Islet precursor cell (in vitro differentiated cells): ENCODE results near the gene LLCFC1.

Source experiments
- DNase-seq: peaks from one replicate; pipeline ENCODE4 v3.0.0-alpha.2; 2018

The LLCFC1 gene

DNA sequence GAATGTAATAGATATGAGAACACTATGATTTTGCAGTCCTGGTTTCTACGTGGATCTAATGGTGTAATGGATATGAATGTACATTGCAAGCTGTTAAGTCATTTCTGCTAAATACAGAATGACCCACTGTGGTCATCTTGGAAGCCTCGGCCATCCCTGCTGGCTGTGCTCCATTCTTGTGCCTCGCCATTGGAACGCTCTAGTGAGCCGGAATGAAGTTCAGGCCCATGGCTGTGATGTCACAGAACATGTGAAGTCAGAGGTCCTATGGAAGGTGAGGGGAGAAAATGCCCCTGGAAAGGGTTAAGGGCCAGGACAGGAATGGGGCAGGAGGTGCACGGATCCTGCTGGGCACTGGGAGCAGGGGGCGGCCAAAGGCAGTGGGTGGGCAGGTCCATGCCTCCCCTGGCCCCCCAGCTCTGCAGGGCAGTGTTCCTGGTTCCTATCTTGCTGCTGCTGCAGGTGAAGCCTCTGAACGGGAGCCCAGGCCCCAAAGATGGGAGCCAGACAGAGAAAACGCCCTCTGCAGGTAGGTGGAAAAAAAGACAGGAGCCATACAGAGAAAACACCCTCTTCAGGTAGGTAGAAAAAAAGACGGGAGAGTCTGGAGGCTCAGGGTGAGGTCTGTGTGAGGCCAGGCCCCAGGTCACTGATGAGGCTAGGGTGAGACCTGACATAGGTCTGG is at the start of gene LLCFC1:
LLCFC1 (plus strand) TSS at position 259 of the 685 bp plus-strand sequence; CDS start at position 397, 138 bp downstream.
- peak; percentile 76 for DNase-seq

DNA sequence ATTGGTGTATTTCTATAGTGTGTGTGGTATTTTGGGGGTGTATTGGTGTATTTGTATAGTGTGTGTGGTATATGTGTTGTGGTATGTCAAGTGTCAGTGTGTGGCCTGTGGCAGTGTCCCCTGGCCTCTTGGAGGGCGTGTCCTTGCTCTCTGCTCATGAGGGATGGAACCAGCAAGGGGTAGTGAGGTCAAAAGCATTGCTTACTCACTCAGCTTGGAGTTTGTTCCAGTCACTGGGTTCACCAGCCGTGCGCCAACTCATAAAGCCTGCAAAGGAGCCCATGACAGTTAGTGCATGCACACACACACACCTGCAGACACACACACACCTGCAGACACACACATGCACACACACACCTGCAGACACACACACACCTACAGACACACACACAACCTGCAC is 49.5 kb upstream of the LLCFC1 start:
- peak; percentile 35 for DNase-seq

DNA sequence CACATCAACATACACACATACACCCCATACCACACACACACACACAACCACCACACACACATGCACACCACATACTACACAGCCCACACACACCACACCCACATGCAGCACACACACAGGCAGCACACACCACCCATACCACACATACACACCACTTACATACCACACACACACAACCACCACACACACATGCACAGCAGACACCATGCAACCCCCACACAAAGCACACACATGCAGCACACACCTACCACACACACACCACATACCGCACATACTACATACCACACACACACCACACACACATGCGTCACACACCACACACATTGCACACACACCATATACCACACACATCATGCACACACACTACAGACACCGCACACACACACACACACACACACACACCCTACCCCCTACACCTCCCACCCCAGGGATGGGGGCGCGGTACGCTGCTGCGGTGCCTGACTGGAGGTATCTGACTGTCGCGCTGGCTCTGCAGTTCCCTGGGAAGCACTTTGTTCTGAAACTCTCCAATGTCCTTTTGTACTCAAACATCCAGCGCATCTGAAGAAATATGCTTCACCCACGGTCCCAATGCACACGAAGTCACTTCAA is 48.3 kb upstream of the LLCFC1 start:
- DNase-seq, result peak; percentile 39

DNA sequence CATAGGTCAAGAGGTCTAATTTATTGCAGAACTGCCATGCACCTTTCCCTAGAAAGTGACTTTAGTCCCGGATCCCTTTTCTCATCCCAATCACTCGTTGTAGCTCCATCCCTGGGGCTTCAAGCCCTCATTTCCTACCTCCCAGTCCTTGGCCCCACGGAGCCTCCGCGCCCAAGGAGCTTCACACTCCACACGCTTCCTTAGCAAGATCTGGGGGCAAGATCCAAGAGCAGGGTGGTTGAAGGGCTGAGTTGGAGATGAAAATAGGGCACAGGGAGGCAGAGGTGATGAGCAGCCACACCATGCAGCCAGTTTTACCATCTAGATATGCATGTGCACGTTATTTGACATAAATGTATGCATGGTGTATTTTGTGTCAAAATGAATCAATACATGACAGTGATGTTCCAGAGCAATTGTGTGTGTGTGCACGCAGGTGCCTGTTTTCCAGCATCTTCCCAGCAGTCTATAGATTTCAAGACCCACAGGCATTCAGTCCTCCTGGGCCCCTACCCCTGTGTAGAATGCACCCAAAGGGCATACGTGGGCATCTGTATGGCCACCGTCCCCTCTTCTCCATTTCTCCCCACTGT is 47.7 kb upstream of the LLCFC1 start:
- peak; percentile 37 for DNase-seq

DNA sequence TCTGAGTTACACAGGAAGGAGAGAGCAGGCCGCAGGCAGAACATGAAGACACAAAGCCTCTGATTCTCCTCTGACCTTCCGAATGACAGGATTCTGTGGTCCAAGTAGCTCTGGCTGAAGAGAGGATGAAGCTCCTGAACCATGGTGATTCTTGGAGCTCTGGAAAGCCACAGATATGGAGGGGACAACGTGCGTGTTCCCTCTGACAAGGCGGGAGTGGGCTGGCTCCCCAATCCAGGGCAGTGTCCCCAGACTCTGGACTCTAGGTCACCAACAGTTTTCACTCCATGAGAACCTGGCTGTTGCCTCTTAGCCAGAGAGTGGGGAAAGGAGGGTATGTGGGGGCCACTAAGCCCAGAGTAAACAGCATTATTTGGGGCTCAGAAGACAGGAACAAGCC is 46.3 kb upstream of the LLCFC1 start:
- no peak for DNase-seq

DNA sequence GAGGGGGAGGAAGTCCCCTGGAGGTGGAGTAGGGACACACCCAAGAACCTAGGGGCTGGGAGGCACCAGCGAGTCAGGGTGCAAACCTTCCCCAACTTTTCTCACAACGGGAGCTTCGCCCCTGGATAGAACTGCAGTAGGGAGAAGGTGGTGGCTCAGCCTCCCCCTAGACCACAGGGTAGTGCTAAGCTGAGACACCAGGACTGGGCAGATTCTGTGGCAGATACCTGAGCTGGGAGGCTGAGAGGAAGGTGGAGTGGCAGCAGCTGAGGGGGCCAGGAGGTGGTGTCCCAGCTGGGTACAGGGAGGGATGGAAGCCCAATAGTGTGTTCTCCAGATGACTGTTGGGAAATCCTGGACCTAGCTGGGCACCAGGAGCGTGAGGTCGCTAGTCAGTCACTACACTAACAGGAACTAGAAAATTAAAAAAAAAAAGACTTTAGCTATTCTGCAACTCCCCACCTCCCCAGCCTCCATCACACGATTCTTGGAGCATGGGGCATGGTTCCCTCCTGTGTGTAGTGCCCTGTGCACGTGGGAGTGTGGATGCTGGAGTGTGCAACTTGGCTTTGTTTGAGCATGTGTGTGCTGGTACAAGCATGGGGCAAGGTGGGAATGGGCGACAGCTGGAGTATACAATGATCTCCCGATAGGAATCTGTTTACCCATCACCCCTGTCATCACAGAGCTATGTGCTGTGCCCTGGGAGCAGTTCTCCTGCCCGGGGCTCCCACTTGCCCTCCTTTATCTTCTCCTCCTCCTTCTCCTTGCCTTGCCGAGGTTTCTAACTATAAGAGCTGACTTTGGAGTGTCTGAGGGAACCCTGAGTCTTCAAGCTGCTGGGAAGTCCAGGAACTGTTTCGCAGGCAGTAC is 44.9 kb upstream of the LLCFC1 start:
- peak; percentile 49 for DNase-seq

DNA sequence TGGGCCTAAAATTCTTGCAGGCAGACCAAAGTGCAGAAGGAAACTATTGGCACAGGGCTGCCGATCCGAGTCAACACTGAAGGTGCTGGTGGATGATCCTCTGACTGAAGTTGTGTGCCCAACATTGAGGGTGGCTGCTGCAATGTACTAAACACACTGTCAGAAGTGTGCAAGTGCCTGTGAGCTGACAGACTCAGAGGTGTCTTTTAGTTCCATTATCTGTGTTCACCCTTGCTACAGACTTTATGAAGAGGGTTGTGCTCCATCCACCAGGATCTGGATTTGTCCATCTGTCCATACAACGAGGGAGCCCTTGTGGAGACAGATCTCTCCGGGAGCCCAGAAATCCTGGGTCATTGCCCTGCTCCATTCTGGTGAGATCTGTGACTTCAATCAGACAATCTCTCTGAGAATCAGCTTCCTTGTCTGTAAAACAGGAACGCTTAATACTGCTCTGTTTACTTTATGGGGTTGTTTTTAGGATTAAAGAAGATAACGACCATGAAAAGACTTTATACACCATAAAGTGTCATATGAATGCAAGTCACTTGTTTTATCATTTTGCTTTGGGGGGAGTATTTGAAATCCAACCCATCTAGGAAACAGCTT is 44.2 kb upstream of the LLCFC1 start:
- DNase-seq, result peak; percentile 44

DNA sequence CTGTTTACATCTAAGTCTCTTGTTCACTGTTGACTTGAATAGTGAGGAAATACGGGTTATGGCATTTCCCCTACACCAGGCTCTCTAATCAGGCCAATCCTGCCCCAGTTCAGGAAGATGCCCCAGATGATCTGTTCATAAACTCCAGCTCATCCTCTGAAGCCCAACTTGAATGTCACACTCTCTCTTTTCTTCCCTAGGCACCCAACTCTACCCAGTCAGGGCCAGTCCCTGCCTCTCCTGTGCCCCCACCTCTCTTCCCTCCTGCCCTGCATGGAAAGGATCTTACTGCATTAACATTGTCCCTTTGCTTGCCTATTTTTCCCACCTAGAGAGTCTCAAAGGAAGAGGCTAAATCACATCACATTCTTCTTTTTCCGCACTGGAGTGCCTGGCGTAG is 43.1 kb upstream of the LLCFC1 start:
- peak; percentile 32 for DNase-seq

DNA sequence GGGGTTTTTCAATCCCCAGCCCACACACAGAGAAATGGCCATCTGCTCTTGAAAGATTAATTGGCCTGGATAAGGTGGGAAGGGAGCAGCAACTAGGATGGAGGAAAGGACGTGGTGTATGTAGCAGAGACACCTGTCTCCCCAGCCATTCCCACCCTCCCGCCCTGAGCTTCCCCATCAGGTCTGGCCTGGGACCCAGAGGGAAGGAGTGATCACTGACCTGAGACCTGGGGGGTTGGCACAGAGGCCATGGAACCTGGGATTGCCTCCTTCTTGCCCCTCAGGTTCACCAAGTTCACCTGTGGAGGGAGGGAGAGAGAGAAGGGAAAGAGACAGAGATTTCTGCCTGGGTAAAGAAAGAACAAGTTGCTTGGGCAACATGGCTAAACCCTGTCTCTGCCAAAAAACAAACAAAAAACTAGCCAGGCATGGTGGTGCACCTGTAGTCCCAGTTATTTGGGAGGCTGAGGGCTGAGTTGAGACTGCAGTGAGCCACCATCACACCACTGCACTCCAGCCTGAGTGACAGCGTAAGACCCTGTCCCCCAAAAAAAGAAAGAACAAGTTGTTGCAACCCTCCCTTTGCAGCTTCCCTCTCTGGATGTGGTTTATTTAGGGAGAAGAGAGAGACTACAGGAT is 42.4 kb upstream of the LLCFC1 start:
- peak; percentile 19 for DNase-seq

DNA sequence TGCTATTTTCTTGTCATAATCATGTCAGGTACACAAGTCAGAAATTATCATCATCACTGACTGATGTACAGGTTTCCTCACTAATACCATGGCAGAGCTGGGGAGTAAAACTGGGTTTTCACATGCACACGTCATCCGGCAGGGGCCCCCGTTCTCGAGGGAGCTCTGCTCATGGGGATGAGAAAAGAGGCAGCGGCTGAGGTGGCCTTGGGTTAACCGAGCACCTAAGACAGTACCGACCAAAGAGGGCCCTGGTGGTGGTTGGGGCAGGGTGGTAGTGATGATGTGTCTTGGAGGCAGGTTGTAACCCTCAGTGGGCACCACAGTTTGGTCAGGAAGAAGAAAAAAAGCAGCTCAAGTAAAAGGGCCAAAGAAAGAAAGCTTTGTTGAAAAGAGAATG is 41.6 kb upstream of the LLCFC1 start:
- peak; percentile 29 for DNase-seq

DNA sequence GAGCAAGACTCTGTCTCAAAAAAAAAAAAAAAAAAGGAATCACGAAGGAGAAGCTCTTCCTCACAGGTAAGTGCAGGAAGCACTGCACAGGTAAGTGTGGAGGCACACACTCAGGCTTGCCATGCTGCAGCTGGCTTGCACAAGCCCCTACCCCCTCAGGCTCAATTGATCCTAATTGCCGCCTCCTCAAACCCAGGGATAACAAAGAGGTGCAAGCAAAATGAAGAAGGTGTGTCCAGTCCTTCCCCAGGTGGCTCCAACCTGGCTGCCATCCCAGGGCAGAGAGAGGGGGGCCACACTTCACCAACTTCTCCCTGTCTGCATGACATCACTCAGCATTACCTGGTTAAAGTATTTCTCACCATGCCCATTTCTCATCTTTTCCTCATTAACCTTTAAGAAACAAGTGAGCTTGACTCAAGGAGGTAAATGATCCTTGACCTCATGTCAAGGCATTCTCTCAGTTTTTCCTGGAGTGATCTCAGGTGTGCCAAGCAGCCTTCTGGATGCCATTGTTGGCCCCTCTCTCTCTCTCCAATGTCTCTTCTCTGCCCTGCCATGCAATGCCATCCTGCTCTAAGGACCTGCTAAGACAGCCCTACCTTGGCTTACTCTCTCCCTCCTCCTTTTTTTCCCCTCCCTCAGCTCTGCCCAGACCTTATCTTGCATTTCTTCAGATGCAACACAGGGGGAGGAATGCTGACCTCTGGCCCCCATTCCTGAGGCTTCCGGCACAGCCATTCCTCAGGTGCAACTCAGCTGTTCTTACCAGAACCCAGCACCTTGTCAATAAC is 40.7 kb upstream of the LLCFC1 start:
- DNase-seq, result peak; percentile 87

DNA sequence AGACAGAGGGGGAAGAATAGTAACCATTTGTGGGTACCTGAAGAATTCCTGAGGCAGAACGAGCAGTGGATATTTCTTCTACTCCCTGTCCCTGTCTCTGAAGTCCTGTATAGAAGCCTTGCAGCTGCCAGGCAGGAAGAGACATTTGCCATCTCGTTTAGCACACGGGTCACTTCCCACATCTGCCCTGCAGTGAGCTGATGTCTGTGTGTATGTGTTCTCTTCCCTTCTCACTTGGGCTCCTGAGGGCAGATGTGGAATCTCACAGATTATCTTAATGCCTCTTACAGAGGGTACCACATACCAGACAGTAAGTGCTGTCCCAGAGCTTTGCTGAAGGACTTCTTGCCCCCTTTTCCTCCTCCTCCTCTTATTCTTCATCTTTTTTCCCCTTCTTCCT is 39.6 kb upstream of the LLCFC1 start:
- DNase-seq, result peak; percentile 52

DNA sequence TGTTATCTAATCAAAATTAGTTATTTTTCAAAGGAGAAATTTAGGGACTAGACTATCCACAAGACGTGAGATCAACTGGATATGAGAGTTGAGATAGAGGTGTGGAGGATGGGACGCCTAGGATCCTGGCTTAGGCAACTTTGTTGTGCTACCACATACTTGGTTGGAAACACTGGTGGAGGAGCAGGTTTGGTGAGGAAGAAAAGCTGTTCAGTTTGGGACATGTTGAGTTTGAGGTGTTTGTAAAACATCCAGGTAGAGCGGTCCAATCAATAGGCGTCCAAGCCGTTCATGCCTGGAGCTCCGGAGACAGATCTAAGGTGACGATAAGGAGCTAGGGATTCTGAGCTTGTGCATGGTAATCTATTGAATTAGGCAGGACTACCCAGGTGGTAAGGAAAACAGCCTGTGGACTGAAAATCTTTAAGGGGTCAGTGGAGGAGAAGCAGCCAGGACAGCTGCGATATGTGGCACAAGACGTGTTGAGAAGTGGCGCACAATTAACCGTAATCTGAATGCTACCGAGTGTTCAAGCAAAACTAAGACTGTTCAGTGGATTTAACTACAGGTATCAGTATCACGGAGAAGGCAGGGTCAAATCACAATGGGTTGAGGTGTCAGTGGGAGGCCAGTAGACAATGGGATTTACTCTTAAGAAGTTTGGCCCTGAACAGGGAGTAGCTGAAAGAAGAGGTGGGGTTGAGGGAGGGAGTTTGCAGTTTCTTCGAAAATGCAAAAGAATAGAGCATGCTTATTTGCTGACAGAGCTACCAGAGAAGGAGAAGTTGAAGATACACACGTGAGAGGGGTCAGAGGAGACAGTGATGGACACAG is 37.6 kb upstream of the LLCFC1 start:
- peak; percentile 52 for DNase-seq

DNA sequence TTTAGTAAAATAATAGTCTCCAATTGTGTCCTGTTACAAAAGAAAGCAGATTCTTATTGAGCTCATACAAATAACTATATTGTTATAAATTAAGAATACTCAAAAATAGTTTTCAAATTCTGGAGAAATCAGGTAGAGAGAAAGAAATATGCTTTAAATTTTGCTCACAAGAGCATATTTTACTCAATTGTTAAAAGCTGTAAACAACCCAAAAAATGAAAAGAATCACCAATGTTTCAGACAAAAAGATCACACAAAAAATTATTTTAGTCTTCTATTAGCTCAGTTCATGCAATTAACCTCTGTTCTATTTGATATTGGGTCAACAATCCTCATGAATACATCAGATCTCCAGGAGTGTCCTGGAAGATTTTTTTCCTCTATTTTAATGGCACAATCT is 35.2 kb upstream of the LLCFC1 start:
- no peak for DNase-seq

DNA sequence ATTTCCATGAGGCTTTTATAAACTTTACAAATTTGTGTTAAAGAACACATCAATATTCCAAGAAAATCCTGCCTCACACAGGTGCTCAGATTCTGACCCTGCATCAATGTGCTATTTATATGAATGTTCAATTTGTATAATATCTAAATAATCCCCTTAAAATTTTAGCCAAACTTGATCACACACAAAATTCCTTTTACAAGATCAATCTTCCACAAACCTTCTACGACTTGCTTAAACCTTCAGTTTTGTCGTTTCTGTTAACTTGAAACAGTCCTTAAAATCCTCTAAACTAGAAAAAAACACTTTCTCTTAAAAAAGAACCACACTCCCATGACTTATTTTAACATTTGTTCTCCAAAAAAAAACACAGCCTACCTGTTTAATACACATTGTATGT is 33.5 kb upstream of the LLCFC1 start:
- no peak for DNase-seq

DNA sequence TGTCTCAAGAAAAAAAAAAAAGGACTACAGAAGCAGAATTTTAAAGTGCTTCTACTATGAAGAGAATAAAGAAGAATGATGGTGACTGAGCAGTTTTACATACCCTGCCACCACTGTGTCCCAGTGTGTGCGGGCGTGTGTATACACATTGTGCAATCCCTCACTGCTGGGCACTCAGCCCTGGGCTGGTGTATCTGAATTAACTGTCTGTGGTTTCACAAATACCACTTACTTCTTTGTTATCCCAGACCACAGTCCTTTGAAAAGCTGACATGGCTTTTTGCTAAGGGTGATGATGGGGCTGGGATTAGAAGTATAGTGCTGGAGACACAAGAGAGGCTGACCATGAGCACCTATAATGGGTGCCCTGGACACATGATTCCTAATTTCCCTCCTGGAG is 32.6 kb upstream of the LLCFC1 start:
- DNase-seq, result no peak

DNA sequence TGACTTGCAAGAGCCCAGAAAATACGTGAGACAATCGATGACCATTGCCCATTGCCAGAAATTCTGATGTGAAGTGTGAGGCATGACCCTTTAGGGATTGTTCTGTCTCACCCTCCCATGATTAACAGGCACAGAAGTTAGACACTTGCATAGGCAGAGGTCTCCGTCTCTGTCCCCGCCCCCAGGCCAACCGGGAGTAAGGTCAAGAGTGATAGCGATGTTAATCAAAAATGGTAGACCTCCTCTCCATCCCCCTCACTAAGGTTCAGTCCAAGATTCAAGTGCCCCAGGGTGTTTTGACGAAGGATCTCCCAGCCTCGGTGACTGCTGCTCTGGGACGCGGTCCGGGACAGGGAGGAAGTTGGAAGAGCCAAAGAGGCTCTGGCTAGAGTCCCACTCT is 31.0 kb upstream of the LLCFC1 start:
- peak; percentile 22 for DNase-seq

DNA sequence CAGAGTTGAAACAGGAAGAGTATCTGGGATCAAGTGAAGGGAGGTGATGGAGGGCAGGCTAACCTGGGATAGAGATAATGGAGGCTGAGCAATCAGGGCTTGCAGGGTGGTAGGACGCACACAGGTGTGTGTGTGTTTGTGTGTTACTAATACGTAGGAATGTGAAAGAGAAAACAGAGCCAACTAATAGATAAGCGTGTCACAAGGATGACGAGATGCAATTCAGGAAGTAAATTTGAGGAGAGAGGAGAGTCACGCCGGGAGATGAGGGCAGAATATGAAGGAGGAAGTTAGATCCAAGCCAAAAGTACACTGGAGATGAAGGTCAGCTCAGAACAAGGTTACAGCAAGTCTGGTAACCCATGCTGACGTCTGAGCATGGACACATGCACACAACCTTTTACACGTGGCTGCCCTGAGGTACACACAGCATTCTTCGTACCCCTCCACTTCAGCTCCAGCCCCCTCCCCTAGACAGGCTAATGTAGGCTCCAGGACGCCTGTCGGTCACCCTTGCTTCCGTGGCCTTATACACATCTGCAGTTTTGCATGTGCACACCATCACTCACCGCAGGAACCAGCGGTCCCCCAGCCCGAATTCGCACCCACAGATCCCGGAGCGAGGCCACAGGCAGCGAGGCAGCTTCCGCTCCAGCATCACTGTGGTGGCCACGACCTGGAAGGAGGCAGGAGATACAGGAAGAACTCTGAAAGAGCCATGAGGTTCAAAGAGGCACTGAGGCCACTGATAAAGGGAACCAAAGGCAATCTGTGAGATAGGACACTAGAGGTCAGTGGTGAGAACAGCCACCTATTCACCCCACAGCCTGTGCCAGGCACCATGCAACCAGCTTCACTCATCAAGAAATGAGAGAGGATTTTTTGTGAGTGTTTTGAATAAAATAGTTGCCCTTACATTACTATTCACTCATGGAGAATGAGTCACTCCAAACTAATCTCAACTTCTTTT is 30.1 kb upstream of the LLCFC1 start:
- peak; percentile 43 for DNase-seq

DNA sequence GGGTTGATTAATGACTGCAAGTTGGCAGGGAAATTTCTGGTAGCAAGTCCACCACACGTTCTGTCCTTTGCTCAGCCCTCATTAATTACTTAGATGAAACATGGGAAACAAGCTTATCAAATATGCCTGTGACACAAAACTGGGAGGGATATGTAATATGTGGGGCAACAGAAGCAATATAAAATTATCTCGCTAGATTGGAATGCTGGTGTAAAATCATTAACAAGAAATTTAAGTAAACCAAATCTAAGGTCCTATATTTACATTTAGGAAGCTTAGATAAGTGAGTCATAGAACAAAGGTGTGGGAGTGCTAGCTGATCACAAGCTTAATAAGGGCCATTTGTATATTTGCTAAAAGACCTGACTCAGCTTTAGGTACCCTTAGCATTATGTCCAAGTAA is 29.3 kb upstream of the LLCFC1 start:
- DNase-seq, result no peak
